WTC11 (cell line): Measurements from ENCODE around the gene LITAFD.

ENCODE experiments used
- CDX4 ChIP-seq: fragments of 250-450 bp; sonication (Bioruptor Pico); IDR thresholded peaks from 2 replicates; pipeline ENCODE4 v1.9.0; 2021; ENCODE audit warnings: moderate library complexity, mild to moderate bottlenecking, inconsistent platforms, borderline replicate concordance
- CTCF ChIP-seq: fragments of 200-600 bp; IDR thresholded peaks from 2 replicates; pipeline ENCODE4 v1.8.0; 2022; ENCODE audit warnings: antibody characterized with exemption
- IRF2 ChIP-seq: sonication (generic); formaldehyde crosslinking; IDR thresholded peaks from 2 replicates; pipeline ENCODE4 v1.8.0; 2022; ENCODE audit warnings: low read depth, missing genetic modification reagents, borderline replicate concordance
- RELA ChIP-seq: sonication (generic); formaldehyde crosslinking; IDR thresholded peaks from 2 replicates; pipeline ENCODE4 v1.8.1; 2022; ENCODE audit warnings: missing genetic modification reagents, mild to moderate bottlenecking, borderline replicate concordance
- TCF7 ChIP-seq: sonication (generic); formaldehyde crosslinking; IDR thresholded peaks from 2 replicates; pipeline ENCODE4 v1.8.0; 2022; ENCODE audit warnings: mild to moderate bottlenecking, low read depth, missing genetic modification reagents, moderate library complexity
- USF2 ChIP-seq: sonication (generic); formaldehyde crosslinking; IDR thresholded peaks from 2 replicates; pipeline ENCODE4 v1.8.1; 2023; ENCODE audit warnings: mild to moderate bottlenecking, missing genetic modification reagents, moderate library complexity
- ZNF281 ChIP-seq: sonication (generic); formaldehyde crosslinking; IDR thresholded peaks from 2 replicates; pipeline ENCODE4 v1.8.0; 2023; ENCODE audit warnings: mild to moderate bottlenecking, missing genetic modification reagents

GRCh38 chr16:8880839-8881510 lies 1.2 kb upstream of the LITAFD start:
- no peak for TF ChIP-seq IRF2 (CRISPR knock-in tag)
- TF ChIP-seq ZNF281 (CRISPR knock-in tag), result no peak
- no peak for TF ChIP-seq USF2 (CRISPR knock-in tag)
- no peak for TF ChIP-seq CTCF
- no peak for TF ChIP-seq RELA (CRISPR knock-in tag)
- no peak for TF ChIP-seq TCF7 (CRISPR knock-in tag)
- no peak for TF ChIP-seq CDX4
